Smooth muscle cell of the pulmonary artery (primary cell): ENCODE results near the gene ZNF567. TPM values are rescaled to one million over a fixed set of nuclear protein-coding genes. Genes with fewer than 3 reads are reported as not detected.

Experiments used
- total RNA-seq: library from RNA; depleted of rRNA; stranded (reverse); fragments of >200 nt; gene quantifications from 2 replicates; pipeline ENCODE4 v1.2.3, GENCODE V29; 2014

The ZNF567 gene
- total RNA-seq: 3.6 and 4.4 TPM in 2 replicates

DNA sequence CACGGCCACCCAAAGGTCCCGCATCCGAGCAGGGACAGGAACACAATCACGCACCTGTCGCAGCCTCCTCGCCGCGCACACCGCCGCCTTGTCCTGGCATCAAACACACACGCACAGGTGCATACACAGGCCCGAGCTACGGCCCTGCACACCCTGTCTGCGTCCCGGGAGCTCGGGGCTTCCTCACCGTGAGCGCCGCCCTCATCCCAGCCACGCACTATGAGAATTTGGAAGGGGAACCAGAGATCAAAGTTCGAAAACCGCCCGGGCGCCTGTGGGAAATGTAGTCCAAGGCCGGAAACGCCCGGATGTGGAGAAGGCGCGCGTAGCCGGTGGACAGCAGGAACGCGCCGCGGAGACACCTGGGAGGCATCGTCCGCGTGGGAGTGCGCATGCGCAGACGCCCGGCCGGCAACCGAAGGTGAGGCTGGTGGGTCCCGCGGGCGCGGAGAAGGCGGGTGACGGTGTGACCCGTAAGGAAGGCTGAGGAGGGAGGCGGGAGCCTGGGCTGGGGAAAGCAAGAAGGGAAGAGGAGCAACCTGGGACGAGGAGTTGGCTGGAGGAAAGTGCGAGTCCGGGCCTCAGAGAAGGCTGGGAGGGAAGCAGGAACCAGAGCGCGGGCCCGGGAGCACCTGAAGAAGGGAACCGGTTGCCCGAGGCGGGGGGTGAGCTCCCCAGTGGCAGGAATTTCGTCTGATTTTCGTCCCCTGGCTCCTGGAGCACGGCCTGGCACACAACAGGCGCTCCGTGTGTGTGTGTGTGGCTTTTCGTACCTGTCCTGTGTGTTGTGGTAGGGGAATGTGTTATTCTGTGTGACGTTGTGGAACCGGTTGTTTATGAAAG is at the start of gene ZNF567:
TSS of gene ZNF567 (plus strand) at position 399 of the 843 bp plus-strand sequence. CDS start 7,256 bp downstream, outside the sequence.

Other genes with a start within 250 kb of the ZNF567 start
- 9.7 and 11.3 TPM in 2 replicates for gene ZNF566, start 198.1 kb upstream of the ZNF567 start, total RNA-seq
- gene ZNF260, start 159.3 kb upstream of the ZNF567 start, total RNA-seq: 8.1 and 8.5 TPM in 2 replicates
- 10.0 and 12.3 TPM in 2 replicates for gene ZNF529, start 114.3 kb upstream of the ZNF567 start, total RNA-seq
- 9.6 and 13.1 TPM in 2 replicates for gene ZNF382, start 82.3 kb upstream of the ZNF567 start, total RNA-seq
- gene ZNF461, start 20.8 kb upstream of the ZNF567 start, total RNA-seq: 12.5 and 12.8 TPM in 2 replicates
- 2.0 and 3.0 TPM in 2 replicates for gene ZNF850, start 85.2 kb downstream of the ZNF567 start, total RNA-seq
- 7.4 and 8.1 TPM in 2 replicates for gene ZNF790, start 150.8 kb downstream of the ZNF567 start, total RNA-seq
- 1.8 and 2.3 TPM in 2 replicates for gene ZNF345, start 163.3 kb downstream of the ZNF567 start, total RNA-seq
- 2.6 and 3.4 TPM in 2 replicates for gene ZNF829, start 228.7 kb downstream of the ZNF567 start, total RNA-seq
- gene ZNF568, start 228.7 kb downstream of the ZNF567 start, total RNA-seq: 14.8 and 16.2 TPM in 2 replicates